ENCODE measurements around the gene TNK1. TPM values are rescaled to one million over a fixed set of nuclear protein-coding genes. Genes with fewer than 3 reads are reported as not detected.

The TNK1 gene
- total and polyA plus RNA-seq, 9 of the 15 experiments (the other 6 are each of a cell fraction or from before 2014, with no cell fraction given) = 0.28 to 5.2 (median 2.1) TPM

GRCh38 chr17:7388856-7389255, 8.0 kb downstream of the TNK1 start:
- no TSS peak for BruUV-seq (replicated peaks)
- peaks cover 0 to 10% of the 10 kb centered on the region in 2 experiments; a peak in 2 of 5 replicates for H3K4me1 ChIP-seq (replicated peaks in 1 of 2; ENCODE audit: control insufficient read depth in 2 of 2, insufficient read depth in 2 of 2, low read length in 2 of 2)
- DNase-seq (ENCODE audit: extremely low read depth in 1 of 4, low spot score in 3 of 4) = no peak
- TF ChIP-seq NCOA1 (IDR thresholded peaks at IDR 0.05; ENCODE audit: low read depth) = no peak
- TF ChIP-seq, protein P1, sequence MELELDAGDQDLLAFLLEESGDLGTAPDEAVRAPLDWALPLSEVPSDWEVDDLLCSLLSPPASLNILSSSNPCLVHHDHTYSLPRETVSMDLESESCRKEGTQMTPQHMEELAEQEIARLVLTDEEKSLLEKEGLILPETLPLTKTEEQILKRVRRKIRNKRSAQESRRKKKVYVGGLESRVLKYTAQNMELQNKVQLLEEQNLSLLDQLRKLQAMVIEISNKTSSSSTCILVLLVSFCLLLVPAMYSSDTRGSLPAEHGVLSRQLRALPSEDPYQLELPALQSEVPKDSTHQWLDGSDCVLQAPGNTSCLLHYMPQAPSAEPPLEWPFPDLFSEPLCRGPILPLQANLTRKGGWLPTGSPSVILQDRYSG (tag; conservative IDR thresholded peaks at IDR 0.05; ENCODE audit: low read depth) = no peak
- TF ChIP-seq, protein P2, sequence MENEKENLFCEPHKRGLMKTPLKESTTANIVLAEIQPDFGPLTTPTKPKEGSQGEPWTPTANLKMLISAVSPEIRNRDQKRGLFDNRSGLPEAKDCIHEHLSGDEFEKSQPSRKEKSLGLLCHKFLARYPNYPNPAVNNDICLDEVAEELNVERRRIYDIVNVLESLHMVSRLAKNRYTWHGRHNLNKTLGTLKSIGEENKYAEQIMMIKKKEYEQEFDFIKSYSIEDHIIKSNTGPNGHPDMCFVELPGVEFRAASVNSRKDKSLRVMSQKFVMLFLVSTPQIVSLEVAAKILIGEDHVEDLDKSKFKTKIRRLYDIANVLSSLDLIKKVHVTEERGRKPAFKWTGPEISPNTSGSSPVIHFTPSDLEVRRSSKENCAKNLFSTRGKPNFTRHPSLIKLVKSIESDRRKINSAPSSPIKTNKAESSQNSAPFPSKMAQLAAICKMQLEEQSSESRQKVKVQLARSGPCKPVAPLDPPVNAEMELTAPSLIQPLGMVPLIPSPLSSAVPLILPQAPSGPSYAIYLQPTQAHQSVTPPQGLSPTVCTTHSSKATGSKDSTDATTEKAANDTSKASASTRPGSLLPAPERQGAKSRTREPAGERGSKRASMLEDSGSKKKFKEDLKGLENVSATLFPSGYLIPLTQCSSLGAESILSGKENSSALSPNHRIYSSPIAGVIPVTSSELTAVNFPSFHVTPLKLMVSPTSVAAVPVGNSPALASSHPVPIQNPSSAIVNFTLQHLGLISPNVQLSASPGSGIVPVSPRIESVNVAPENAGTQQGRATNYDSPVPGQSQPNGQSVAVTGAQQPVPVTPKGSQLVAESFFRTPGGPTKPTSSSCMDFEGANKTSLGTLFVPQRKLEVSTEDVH (IDR thresholded peaks at IDR 0.05; ENCODE audit: low read depth, partially characterized antibody) = no peak
- no peak for TF ChIP-seq NFIX (CRISPR knock-in tag; IDR thresholded peaks at IDR 0.05; ENCODE audit: low read depth)
- TF ChIP-seq BRCA1 (IDR thresholded peaks at IDR 0.05) = no peak
- TF ChIP-seq BRCA1 (CRISPR knock-in tag; IDR thresholded peaks at IDR 0.05) = no peak
- POLR2A ChIA-PET = interaction anchor here (0.7 to 1.5 kb wide), 3 partner anchors 94 to 190 kb away, joined by 3 to 4 read pairs (median 3); no protein-coding TSS in a partner anchor
- FAIRE-seq = no peak
- no peaks in the 10 kb centered on the region for H3K9me3 ChIP-seq (replicated peaks; ENCODE audit: control insufficient read depth, insufficient read depth, low read depth, low read length)
- H3K36me3 ChIP-seq (ENCODE audit: control insufficient read depth, insufficient read depth, low read length) = peaks cover 8% of the 10 kb centered on the region; the same call in 1 of the 3 replicates
- 73% methylated on average over 7 of the region's 10 CpGs for WGBS (ENCODE audit: insufficient coverage, low coverage, missing lambda C conversion rate)
- no peak overlapping the region for H3K4me3 ChIP-seq
- no peak overlapping the region for H3K27ac ChIP-seq (ENCODE audit: extremely low read depth, low read depth, low read length)
- H4K20me1 ChIP-seq (replicated peaks; ENCODE audit: control insufficient read depth, insufficient read depth, low read length) = no peaks in the 10 kb centered on the region
- CTCF ChIA-PET (ENCODE audit: low intra/inter-chr PET ratio) = no interaction called here
- intact Hi-C loops (cut with micrococcal nuclease) (no loop called here), in situ Hi-C loops (cut with MboI) (no loop called here)
- no peak for ATAC-seq
- no peak overlapping the region for H2AFZ ChIP-seq (ENCODE audit: low read depth, low read length)
- no peaks in the 10 kb centered on the region for H3K27me3 ChIP-seq (ENCODE audit: control insufficient read depth in 2 of 2, insufficient read depth in 2 of 2, low read length in 2 of 2)
- no peaks in the 10 kb centered on the region for H3K9me1 ChIP-seq (ENCODE audit: control insufficient read depth, insufficient read depth, low read length)
- H3K79me2 ChIP-seq (ENCODE audit: control insufficient read depth, insufficient read depth, low read length) = no peaks in the 10 kb centered on the region
- no peak overlapping the region; a peak in 1 of 4 replicates for H3K9ac ChIP-seq (ENCODE audit: insufficient read depth in 1 of 2, low read depth in 2 of 2, low read length in 2 of 2)
- no peak overlapping the region for H3K4me2 ChIP-seq (ENCODE audit: insufficient read depth, low read length)
